Measurements from ENCODE around the gene NFATC2.

Gene NFATC2

DNA sequence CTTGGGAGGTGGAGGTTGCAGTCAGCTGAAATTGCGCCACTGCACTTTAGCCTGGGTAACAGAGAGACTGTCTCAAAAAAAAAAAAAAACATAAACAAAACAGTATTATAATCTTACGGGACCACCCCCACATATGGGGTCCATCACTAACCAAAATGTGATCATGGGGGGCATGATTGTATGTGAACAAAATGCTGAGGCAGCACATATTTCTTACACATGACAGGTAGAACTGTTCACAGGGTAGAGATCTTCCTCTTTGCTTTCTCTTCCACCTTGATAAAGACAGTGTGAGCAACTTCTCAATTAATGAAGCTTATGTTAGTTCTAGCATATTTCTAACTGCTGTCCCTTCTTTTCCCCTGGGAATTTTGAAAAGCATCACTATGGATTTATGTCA lies 24.7 kb downstream of the NFATC2 start:
- peaks cover 8 to 69% (median 40%) of the 10 kb centered on the region in 4 experiments for H3K36me3 ChIP-seq (ENCODE audit: control insufficient read depth in 4 of 4, insufficient read depth in 4 of 4, low read length in 3 of 4)
- no peaks in the 10 kb centered on the region for H3K9me3 ChIP-seq (ENCODE audit: control extremely low read depth in 1 of 5, control insufficient read depth in 4 of 5, insufficient read depth in 2 of 5, low read depth in 1 of 5, low read length in 4 of 5)
- no peak overlapping the region for H3K4me3 ChIP-seq (ENCODE audit: control insufficient read depth in 1 of 7, extremely low read depth in 1 of 7, insufficient read depth in 4 of 7, low read depth in 2 of 7, low read length in 6 of 7)
- peaks cover 2 to 15% (median 10%) of the 10 kb centered on the region in 4 experiments for H3K4me1 ChIP-seq (ENCODE audit: control extremely low read depth in 1 of 4, control insufficient read depth in 4 of 4, insufficient read depth in 4 of 4, low read length in 3 of 4)
- no CpG with 5 or more reads among the region's 2 CpGs for WGBS (ENCODE audit: insufficient coverage)
- no peak overlapping the region for H3K27ac ChIP-seq (ENCODE audit: insufficient read depth in 1 of 2, low read depth in 1 of 2, low read length in 2 of 2, poor library complexity in 1 of 2, severe bottlenecking in 2 of 2)
- ChIA-PET CTCF (interaction anchor here (0.8 kb wide), 1 partner anchor 83 kb away, joined by 3 read pairs; no protein-coding TSS in a partner anchor), POLR2A (no interaction called here)
- H3K27me3 ChIP-seq (replicated peaks in 2 of 5; ENCODE audit: control insufficient read depth in 4 of 5, insufficient read depth in 5 of 5, low read length in 4 of 5): no peaks in the 10 kb centered on the region
- DNase-seq: no peak

DNA sequence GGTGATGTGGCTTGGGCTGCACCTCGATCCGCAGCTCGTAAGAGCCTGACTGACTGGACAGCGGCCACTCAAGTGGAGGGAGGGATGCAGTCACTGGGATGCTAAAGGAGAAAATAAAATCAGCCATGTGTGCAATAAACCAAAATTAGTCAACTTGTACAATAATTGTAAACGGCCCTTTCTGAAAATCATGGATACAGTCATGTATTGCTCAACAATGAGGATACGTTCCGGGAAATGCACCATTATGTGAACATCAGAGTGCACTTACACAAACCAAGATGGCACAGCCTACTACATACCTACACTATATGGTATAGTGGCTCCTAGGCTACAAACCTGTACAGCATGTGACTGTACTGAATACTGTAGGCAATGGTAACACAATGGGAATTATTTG lies 25.7 kb downstream of the NFATC2 start:
- Histone ChIP-seq H3K27ac (ENCODE audit: insufficient read depth in 1 of 2, low read depth in 1 of 2, low read length in 2 of 2, poor library complexity in 1 of 2, severe bottlenecking in 2 of 2) (no peak overlapping the region), H3K36me3 (ENCODE audit: control insufficient read depth in 4 of 4, insufficient read depth in 4 of 4, low read length in 3 of 4) (peaks cover 8 to 66% (median 42%) of the 10 kb centered on the region in 4 experiments), H3K9me3 (ENCODE audit: control extremely low read depth in 1 of 5, control insufficient read depth in 4 of 5, insufficient read depth in 2 of 5, low read depth in 1 of 5, low read length in 4 of 5) (no peaks in the 10 kb centered on the region), H3K4me1 (ENCODE audit: control extremely low read depth in 1 of 4, control insufficient read depth in 4 of 4, insufficient read depth in 4 of 4, low read length in 3 of 4) (peaks cover 2 to 19% (median 10%) of the 10 kb centered on the region in 4 experiments), H3K27me3 (replicated peaks in 2 of 5; ENCODE audit: control insufficient read depth in 4 of 5, insufficient read depth in 5 of 5, low read length in 4 of 5) (no peaks in the 10 kb centered on the region), H3K4me3 (ENCODE audit: control insufficient read depth in 1 of 7, extremely low read depth in 1 of 7, insufficient read depth in 4 of 7, low read depth in 2 of 7, low read length in 6 of 7) (no peak overlapping the region)
- DNase-seq: no peak
- POLR2A ChIA-PET: interaction anchor here (0.6 kb wide), 1 partner anchor 10 kb away, joined by 3 read pairs; no protein-coding TSS in a partner anchor
- 100% methylated on average over 5 of the region's 7 CpGs for WGBS (ENCODE audit: insufficient coverage)
- CTCF ChIA-PET: interaction anchor here (0.7 kb wide), 1 partner anchor 10 kb away, joined by 3 read pairs; no protein-coding TSS in a partner anchor

DNA sequence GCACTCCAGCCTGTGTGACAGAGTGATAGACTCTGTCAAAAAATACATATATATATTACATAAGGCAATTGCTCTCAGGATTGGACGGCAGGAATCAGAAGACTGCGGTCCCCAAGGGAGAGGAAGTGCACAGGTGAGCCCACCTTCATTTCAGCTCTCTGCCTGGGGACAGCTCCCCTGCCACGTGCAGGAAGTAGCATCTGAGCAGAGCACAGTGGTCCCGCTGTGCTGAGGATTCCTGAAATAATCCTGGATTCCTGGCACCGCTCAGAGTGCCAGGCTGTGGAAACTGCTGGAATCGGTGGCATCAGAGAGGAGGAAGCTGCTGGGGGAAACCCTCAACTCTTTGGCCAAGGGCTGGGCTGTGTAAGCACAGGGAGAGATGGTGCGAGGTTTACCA lies 27.7 kb downstream of the NFATC2 start:
- CTCF ChIA-PET: interaction anchor here (1.1 to 3.3 kb wide), 5 partner anchors 10 to 33 kb away, joined by 3 to 13 read pairs (median 4); no protein-coding TSS in a partner anchor
- POLR2A ChIA-PET: no interaction called here
- peaks cover 2 to 19% (median 10%) of the 10 kb centered on the region in 4 experiments for H3K4me1 ChIP-seq (ENCODE audit: control extremely low read depth in 1 of 4, control insufficient read depth in 4 of 4, insufficient read depth in 4 of 4, low read length in 3 of 4)

DNA sequence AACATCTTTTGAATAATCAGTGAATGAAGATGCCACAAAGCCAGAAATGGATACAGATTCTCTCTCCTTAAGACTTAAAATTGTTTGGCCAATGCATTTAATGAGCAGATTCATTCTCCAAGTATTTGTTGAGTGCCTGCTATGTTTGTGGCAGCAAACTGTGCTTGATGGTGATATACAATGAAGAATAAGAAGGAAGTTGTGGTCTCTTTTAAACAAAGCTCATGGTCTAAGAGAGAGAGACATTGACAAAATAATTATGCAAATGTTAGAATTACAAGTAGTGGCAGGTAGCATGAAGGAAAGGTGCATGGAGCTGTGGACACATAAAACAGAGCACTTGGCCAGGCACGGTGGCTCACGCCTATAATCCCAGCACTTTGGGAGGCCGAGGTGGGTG lies 28.3 kb downstream of the NFATC2 start:
- H3K9me3 ChIP-seq (ENCODE audit: control extremely low read depth in 1 of 5, control insufficient read depth in 4 of 5, insufficient read depth in 2 of 5, low read depth in 1 of 5, low read length in 4 of 5): no peaks in the 10 kb centered on the region
- no peak overlapping the region for H3K27ac ChIP-seq (ENCODE audit: insufficient read depth in 1 of 2, low read depth in 1 of 2, low read length in 2 of 2, poor library complexity in 1 of 2, severe bottlenecking in 2 of 2)
- ChIA-PET CTCF (interaction anchor here (0.6 to 3.3 kb wide), 10 partner anchors 9 to 152 kb away, joined by 3 to 13 read pairs (median 3); partner anchors contain the start of gene NFATC2), POLR2A (interaction anchor here (1.5 kb wide), 1 partner anchor 27 kb away, joined by 5 read pairs; no protein-coding TSS in a partner anchor)
- peaks cover 10 to 82% (median 52%) of the 10 kb centered on the region in 4 experiments for H3K36me3 ChIP-seq (ENCODE audit: control insufficient read depth in 4 of 4, insufficient read depth in 4 of 4, low read length in 3 of 4)
- no peaks in the 10 kb centered on the region for H3K27me3 ChIP-seq (replicated peaks in 2 of 5; ENCODE audit: control insufficient read depth in 4 of 5, insufficient read depth in 5 of 5, low read length in 4 of 5)
- no peak overlapping the region for H3K4me3 ChIP-seq (ENCODE audit: control insufficient read depth in 1 of 7, extremely low read depth in 1 of 7, insufficient read depth in 4 of 7, low read depth in 2 of 7, low read length in 6 of 7)
- peaks cover 2 to 19% (median 10%) of the 10 kb centered on the region in 4 experiments for H3K4me1 ChIP-seq (ENCODE audit: control extremely low read depth in 1 of 4, control insufficient read depth in 4 of 4, insufficient read depth in 4 of 4, low read length in 3 of 4)
- 95% methylated on average over 3 of the region's 3 CpGs for WGBS (ENCODE audit: insufficient coverage)
- DNase-seq: peak in 2 of 3 donors; percentile 49 to 50

More for the DNA sequence above, 27.7 kb downstream of the NFATC2 start:
- H3K27ac ChIP-seq (ENCODE audit: insufficient read depth in 1 of 2, low read depth in 1 of 2, low read length in 2 of 2, poor library complexity in 1 of 2, severe bottlenecking in 2 of 2): no peak overlapping the region
- WGBS (ENCODE audit: insufficient coverage): 85% methylated on average over 7 of the region's 7 CpGs
- no peak for DNase-seq
- H3K27me3 ChIP-seq (replicated peaks in 2 of 5; ENCODE audit: control insufficient read depth in 4 of 5, insufficient read depth in 5 of 5, low read length in 4 of 5): no peaks in the 10 kb centered on the region
- no peaks in the 10 kb centered on the region for H3K9me3 ChIP-seq (ENCODE audit: control extremely low read depth in 1 of 5, control insufficient read depth in 4 of 5, insufficient read depth in 2 of 5, low read depth in 1 of 5, low read length in 4 of 5)
- no peak overlapping the region for H3K4me3 ChIP-seq (ENCODE audit: control insufficient read depth in 1 of 7, extremely low read depth in 1 of 7, insufficient read depth in 4 of 7, low read depth in 2 of 7, low read length in 6 of 7)
- H3K36me3 ChIP-seq (ENCODE audit: control insufficient read depth in 4 of 4, insufficient read depth in 4 of 4, low read length in 3 of 4): peaks cover 9 to 78% (median 46%) of the 10 kb centered on the region in 4 experiments

DNA sequence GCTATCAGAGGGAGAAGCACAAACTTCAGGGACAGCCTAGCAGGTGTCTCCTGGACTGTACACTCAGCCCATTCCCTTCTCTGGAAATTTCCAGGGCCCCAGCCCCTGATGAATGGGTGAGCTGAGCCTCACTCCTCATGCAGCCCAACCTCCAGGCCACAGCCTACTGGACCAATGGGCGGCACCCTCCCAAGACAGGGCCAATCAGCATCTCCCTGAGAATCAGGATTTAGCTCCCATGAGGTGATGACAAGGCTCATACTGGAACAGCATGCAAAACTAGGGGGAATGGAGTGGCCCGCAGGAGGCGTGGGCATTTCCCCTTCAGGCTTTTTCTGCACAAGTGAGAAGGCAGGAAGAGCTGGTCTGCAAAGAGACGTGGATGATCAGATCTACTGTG lies 29.0 kb downstream of the NFATC2 start:
- H3K9me3 ChIP-seq (ENCODE audit: control extremely low read depth in 1 of 5, control insufficient read depth in 4 of 5, insufficient read depth in 2 of 5, low read depth in 1 of 5, low read length in 4 of 5): no peaks in the 10 kb centered on the region
- H3K36me3 ChIP-seq (ENCODE audit: control insufficient read depth in 4 of 4, insufficient read depth in 4 of 4, low read length in 3 of 4): peaks cover 10 to 79% (median 53%) of the 10 kb centered on the region in 4 experiments
- CTCF ChIA-PET: interaction anchor here (0.9 to 3.3 kb wide), 10 partner anchors 8 to 32 kb away, joined by 3 to 13 read pairs (median 4); partner anchors contain the start of gene NFATC2

DNA sequence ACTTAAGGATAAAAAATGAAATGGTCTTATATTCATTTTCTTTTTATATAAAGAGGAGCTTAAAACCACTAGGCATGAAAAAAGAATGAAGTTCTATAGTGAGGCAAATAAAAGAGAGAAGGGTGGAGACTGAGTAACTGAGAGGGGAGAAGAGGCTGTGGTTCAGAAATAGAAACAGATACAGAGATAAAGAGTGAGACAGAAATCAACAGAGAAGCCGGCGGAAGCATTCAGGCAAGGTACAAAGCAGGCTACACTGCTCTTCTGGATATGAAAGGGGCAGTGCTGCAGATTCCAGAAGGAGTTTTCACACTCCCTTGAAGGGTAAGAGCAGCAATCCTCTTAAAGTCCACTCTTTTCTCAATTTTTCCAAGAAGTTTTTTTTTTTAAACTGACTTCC lies 29.9 kb downstream of the NFATC2 start:
- peaks cover 10 to 81% (median 57%) of the 10 kb centered on the region in 4 experiments for H3K36me3 ChIP-seq (ENCODE audit: control insufficient read depth in 4 of 4, insufficient read depth in 4 of 4, low read length in 3 of 4)

More for the DNA sequence above, 29.0 kb downstream of the NFATC2 start:
- no peak overlapping the region for H3K27ac ChIP-seq (ENCODE audit: insufficient read depth in 1 of 2, low read depth in 1 of 2, low read length in 2 of 2, poor library complexity in 1 of 2, severe bottlenecking in 2 of 2)
- DNase-seq: no peak
- POLR2A ChIA-PET: interaction anchor here (0.9 to 1.5 kb wide), 2 partner anchors 17 to 28 kb away, joined by 4 to 5 read pairs; no protein-coding TSS in a partner anchor
- H3K4me1 ChIP-seq (ENCODE audit: control extremely low read depth in 1 of 4, control insufficient read depth in 4 of 4, insufficient read depth in 4 of 4, low read length in 3 of 4): peaks cover 2 to 19% (median 10%) of the 10 kb centered on the region in 4 experiments
- H3K4me3 ChIP-seq (ENCODE audit: control insufficient read depth in 1 of 7, extremely low read depth in 1 of 7, insufficient read depth in 4 of 7, low read depth in 2 of 7, low read length in 6 of 7): no peak overlapping the region
- H3K27me3 ChIP-seq (replicated peaks in 2 of 5; ENCODE audit: control insufficient read depth in 4 of 5, insufficient read depth in 5 of 5, low read length in 4 of 5): no peaks in the 10 kb centered on the region
- WGBS (ENCODE audit: insufficient coverage): 88% methylated on average over 4 of the region's 4 CpGs

More for the DNA sequence above, 29.9 kb downstream of the NFATC2 start:
- WGBS (ENCODE audit: insufficient coverage): 47% methylated on average over 2 of the region's 2 CpGs
- Histone ChIP-seq H3K27ac (ENCODE audit: insufficient read depth in 1 of 2, low read depth in 1 of 2, low read length in 2 of 2, poor library complexity in 1 of 2, severe bottlenecking in 2 of 2) (peak overlapping the region in 1 of 2 experiments; percentile 26), H3K4me1 (ENCODE audit: control extremely low read depth in 1 of 4, control insufficient read depth in 4 of 4, insufficient read depth in 4 of 4, low read length in 3 of 4) (peaks cover 2 to 19% (median 10%) of the 10 kb centered on the region in 4 experiments), H3K9me3 (ENCODE audit: control extremely low read depth in 1 of 5, control insufficient read depth in 4 of 5, insufficient read depth in 2 of 5, low read depth in 1 of 5, low read length in 4 of 5) (no peaks in the 10 kb centered on the region), H3K27me3 (replicated peaks in 2 of 5; ENCODE audit: control insufficient read depth in 4 of 5, insufficient read depth in 5 of 5, low read length in 4 of 5) (no peaks in the 10 kb centered on the region), H3K4me3 (ENCODE audit: control insufficient read depth in 1 of 7, extremely low read depth in 1 of 7, insufficient read depth in 4 of 7, low read depth in 2 of 7, low read length in 6 of 7) (no peak overlapping the region)
- DNase-seq: no peak
- CTCF ChIA-PET: interaction anchor here (0.8 to 3.3 kb wide), 4 partner anchors 13 to 27 kb away, joined by 3 to 13 read pairs (median 5); no protein-coding TSS in a partner anchor
- POLR2A ChIA-PET: interaction anchor here (1.1 to 1.5 kb wide), 2 partner anchors 28 to 29 kb away, joined by 3 to 5 read pairs; no protein-coding TSS in a partner anchor

Data from common myeloid progenitor, CD34-positive (primary cell).